ENCODE results near the gene ENC1.

- TF ChIP-seq EZH2 (IDR thresholded peaks at IDR 0.05; ENCODE audit: insufficient read depth, low read length) (no peak), CTCF (IDR thresholded peaks at IDR 0.05; ENCODE audit: insufficient read depth, low read depth, low read length) (no peak)
These were observed 28.5 kb downstream of the ENC1 start for GRCh38 chr5:74612045-74612444.
